Measurements from ENCODE around the gene PMM2.
A peak's percentile ranks its signal among the peaks of the same experiment; 100 is the strongest.

PMM2 gene

DNA sequence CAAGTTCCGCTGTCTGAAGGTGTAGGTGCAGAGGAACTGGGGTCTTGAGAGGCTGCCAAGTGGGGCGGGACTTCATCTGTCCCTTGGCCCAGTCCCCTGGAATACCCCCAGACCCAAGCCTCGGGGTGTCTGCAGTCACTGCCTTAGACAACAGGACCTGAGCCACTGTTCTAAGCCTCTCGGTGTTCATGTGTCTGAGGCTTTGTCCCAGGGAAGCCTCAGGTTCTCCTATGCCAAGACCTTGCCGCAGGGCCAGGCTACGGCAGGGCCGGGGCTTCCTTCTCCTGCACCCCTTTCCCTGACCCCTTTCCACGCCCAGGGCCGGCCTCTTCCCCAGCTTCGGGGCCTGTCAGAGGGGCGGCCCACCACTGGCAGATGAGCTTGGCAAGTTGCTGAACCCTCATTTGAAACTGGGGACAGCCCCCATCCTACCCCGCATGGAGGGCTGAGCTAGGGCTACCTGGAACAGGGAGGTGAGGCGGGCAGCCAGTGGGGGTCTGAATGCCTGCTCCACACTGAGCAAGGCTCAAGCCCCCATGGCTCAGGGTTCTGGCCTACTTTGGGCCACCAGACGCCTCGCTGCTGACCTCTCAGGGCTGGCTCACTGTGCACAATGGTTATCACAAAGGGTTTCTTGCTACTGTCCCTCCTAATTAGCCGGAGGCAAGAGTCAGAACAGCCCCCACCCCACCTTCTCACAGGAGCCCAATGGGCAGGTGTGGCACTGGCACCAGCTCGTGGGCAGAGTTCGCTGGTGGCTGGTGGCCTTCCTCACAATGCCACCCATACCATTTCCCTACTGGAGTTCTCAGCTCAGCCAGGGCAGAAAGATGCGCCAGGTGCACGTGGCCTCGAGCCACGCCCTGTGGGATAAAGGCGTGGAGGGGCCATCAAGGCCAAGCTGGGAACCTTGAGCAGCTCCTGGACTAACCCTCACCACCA lies 91.6 kb downstream of the PMM2 start:
- TF ChIP-seq POLR2AphosphoS5 (IDR thresholded peaks at IDR 0.05; ENCODE audit: low read depth, low read length) (no peak), FOXP2 (optimal IDR thresholded peaks at IDR 0.05; ENCODE audit: borderline replicate concordance, extremely low read depth, extremely low read length, insufficient read depth) (no peak), SIN3A (IDR thresholded peaks at IDR 0.05; ENCODE audit: borderline replicate concordance, insufficient read depth, low read length) (no peak), TAF1 (IDR thresholded peaks at IDR 0.05; ENCODE audit: borderline replicate concordance, insufficient read depth, low read length) (no peak), REST (IDR thresholded peaks at IDR 0.05; ENCODE audit: insufficient read depth in 1 of 2, low read depth in 2 of 2, low read length in 2 of 2) (no peak)

DNA sequence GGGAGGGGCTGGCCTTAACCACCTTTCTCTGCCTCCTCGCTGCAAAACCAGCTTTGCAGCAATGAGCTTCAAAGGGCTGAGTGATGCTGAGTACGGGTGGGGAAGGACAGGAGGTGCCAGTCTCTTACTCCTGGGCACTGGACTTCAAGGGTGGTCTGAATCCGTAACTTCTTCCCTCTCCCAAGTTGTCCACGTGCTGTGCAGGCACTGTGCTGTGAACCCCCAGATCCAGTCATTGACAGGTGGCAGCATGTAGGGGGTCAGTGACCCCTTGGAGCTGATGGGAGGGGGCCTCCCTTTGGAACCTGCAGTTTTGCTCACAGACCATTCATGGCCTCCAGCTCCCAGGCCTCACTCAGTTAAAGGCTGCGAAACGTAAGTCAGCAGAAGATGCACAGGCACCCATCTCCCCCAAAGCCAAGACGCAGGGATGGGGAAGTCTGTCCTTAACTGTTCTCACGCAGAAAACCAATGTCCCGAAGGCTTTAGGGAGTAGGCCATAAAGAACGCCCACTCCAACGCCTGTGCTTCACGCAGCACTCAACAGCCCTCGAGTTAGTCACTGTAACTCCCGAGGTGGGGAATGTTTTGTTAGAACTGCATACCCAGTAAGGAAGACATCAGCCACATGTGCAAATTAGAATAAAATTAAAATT lies 92.4 kb downstream of the PMM2 start:
- TF ChIP-seq TAF1 (IDR thresholded peaks at IDR 0.05; ENCODE audit: borderline replicate concordance, insufficient read depth, low read length) (no peak), REST (IDR thresholded peaks at IDR 0.05; ENCODE audit: insufficient read depth in 1 of 2, low read depth in 2 of 2, low read length in 2 of 2) (no peak), SIN3A (IDR thresholded peaks at IDR 0.05; ENCODE audit: borderline replicate concordance, insufficient read depth, low read length) (no peak), POLR2AphosphoS5 (IDR thresholded peaks at IDR 0.05; ENCODE audit: low read depth, low read length) (0 out of 2 replicates have a peak, but pooled peaks have one; percentile 12), FOXP2 (optimal IDR thresholded peaks at IDR 0.05; ENCODE audit: borderline replicate concordance, extremely low read depth, extremely low read length, insufficient read depth) (no peak)

DNA sequence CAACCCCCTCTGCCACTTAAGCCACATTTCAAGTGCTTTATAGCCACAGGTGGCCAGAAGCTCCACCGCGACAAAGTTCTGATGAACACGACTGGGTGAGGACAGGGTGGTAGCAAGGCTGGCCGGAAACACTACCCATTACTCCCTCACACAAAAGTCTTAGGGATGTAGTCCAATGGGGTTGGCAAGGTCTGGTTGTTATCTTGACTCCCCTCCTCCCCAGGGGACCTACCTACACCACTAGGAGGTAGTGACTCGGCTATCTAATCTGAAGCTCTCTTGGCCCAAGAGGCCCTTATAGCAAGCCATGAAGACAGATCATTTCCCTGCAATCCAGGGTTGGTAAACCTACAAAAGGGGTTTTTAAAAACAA lies 92.9 kb downstream of the PMM2 start:
- TF ChIP-seq TAF1 (IDR thresholded peaks at IDR 0.05; ENCODE audit: borderline replicate concordance, insufficient read depth, low read length) (no peak), REST (IDR thresholded peaks at IDR 0.05; ENCODE audit: insufficient read depth in 1 of 2, low read depth in 2 of 2, low read length in 2 of 2) (no peak), SIN3A (IDR thresholded peaks at IDR 0.05; ENCODE audit: borderline replicate concordance, insufficient read depth, low read length) (no peak), FOXP2 (optimal IDR thresholded peaks at IDR 0.05; ENCODE audit: borderline replicate concordance, extremely low read depth, extremely low read length, insufficient read depth) (no peak), POLR2AphosphoS5 (IDR thresholded peaks at IDR 0.05; ENCODE audit: low read depth, low read length) (no peak)

DNA sequence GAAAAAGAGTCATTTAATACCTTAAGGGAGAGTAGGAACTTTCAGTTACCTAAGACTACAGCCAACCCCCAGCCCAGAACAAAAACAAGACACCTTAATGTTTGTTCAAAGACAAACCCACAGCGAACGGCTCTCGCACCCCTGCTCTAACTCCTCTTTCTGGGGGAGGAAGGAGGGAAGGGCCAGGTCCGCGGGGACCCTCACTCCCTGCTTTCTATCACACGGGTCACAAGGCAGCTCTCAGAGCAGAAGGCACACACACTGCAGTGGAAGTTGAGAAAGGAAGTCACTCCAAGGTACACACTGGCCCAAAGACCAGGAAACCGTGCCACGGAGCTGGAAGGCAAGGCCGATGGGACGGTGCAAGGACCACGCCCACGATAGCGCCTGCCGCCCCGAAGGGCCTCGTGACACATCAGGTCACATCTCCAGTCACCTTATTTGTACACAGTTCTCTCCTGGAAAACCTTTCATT lies 94.5 kb downstream of the PMM2 start:
- TF ChIP-seq SIN3A (IDR thresholded peaks at IDR 0.05; ENCODE audit: borderline replicate concordance, insufficient read depth, low read length): no peak
- no peak for TF ChIP-seq TAF1 (IDR thresholded peaks at IDR 0.05; ENCODE audit: borderline replicate concordance, insufficient read depth, low read length)
- TF ChIP-seq FOXP2 (optimal IDR thresholded peaks at IDR 0.05; ENCODE audit: borderline replicate concordance, extremely low read depth, extremely low read length, insufficient read depth): no peak
- TF ChIP-seq POLR2AphosphoS5 (IDR thresholded peaks at IDR 0.05; ENCODE audit: low read depth, low read length): no peak
- TF ChIP-seq REST (IDR thresholded peaks at IDR 0.05; ENCODE audit: insufficient read depth in 1 of 2, low read depth in 2 of 2, low read length in 2 of 2): no peak

Measured in PFSK-1 (cell line).